ENCODE measurements around the gene MARCHF10.

Gene MARCHF10

GRCh38 chr17:62676952-62677596 is 131.0 kb downstream of the MARCHF10 start:
- DNase-seq (ENCODE audit: low read depth in 3 of 3) = no peak

DNA sequence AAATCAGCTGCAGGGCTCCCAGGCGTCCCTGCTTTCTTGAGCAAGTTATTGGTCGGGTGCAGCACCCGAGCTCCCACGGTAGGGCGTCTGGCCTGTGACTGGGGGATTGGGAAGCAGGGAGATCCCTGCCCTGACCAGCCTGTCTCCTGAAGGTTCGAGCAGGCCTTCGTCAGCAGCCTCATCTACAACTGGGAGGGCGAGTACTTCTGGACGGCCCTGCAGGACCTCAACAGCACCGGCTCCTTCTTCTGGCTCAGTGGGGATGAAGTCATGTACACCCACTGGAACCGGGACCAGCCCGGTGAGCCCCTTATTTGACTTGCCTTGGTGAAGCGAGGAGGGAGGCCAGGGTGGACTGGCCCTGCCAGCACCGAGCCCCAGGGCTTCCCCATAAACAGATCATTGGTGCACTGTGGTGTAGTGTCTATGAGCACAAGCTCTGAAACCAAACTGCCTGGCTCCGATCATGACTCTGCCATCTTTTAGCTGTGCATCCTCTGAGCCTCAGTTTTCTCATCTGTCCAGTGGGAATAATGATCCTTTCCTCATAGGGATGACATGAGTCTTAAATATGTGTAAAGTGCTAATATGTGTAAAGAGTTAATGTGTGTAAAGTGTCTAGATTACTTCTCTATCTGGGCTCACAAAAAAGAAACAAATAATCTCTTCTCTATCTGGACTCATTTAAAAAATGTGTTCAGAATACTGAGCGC is 131.7 kb downstream of the MARCHF10 start:
- no peak for DNase-seq (ENCODE audit: low read depth in 3 of 3)

GRCh38 chr17:62675701-62676100 is 132.4 kb downstream of the MARCHF10 start:
- DNase-seq (ENCODE audit: low read depth in 3 of 3) = no peak

- no peak for DNase-seq (ENCODE audit: low read depth in 3 of 3)
These were observed 132.9 kb downstream of the MARCHF10 start for GRCh38 chr17:62675260-62675659.

DNA sequence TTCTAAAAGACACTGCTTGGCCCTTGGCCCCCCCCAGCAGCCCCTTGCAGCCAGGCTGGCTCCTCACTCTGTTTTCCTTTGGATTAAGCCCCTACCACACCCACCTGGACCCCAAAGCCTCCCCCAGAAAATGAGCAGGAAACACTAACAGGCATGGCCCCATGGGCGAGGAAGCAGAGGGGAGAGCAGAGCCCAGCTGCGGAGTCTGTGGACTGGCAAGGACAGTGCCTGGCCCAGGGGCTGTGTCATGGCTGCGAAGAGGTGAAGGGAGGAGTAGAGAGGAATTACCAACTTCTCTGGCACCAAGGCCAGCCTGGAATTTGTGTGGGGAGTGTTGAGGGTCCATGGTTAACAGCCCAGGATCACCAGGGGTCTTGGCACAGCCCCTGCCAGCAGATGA is 133.3 kb downstream of the MARCHF10 start:
- DNase-seq (ENCODE audit: low read depth in 3 of 3) = no peak

GRCh38 chr17:62674363-62674739 is 133.8 kb downstream of the MARCHF10 start:
- DNase-seq (ENCODE audit: low read depth in 3 of 3) = no peak

- DNase-seq (ENCODE audit: low read depth in 3 of 3) = no peak
These were observed 134.3 kb downstream of the MARCHF10 start for GRCh38 chr17:62673614-62674362.

DNA sequence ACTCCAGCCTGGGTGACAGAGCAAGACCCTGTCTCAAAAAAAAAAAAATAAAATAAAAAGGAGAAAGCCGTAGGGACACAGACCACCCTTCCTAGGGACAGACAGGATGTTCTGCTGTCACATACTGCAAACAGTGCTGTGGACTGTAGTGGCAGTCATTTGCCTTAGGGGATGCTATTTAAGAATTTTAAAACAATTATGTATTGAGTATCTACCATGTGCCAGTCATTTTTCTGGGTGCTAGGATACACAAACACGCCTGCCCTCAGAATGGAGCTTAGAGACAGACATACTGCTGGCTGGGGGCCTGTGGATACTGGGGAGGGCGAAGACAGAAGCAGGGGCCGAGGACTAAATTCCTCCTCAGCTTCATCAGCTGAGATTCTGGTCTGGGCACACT is 135.2 kb downstream of the MARCHF10 start:
- DNase-seq (ENCODE audit: low read depth in 3 of 3) = no peak

DNA sequence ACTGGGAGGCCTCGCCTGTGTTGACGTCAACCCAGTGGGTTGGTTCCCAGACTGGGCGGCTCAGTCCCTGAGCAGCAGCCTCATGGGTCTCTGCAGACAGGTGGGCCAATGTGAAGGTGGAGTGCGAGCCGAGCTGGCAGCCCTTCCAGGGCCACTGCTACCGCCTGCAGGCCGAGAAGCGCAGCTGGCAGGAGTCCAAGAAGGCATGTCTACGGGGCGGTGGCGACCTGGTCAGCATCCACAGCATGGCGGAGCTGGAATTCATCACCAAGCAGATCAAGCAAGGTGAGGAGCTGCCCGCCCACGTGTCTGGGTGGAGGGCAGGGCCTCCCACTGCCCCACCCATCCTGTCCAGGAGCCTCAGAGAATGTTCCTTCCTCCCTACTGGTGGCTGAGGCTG is 136.6 kb downstream of the MARCHF10 start:
- DNase-seq (ENCODE audit: low read depth in 3 of 3) = no peak

DNA sequence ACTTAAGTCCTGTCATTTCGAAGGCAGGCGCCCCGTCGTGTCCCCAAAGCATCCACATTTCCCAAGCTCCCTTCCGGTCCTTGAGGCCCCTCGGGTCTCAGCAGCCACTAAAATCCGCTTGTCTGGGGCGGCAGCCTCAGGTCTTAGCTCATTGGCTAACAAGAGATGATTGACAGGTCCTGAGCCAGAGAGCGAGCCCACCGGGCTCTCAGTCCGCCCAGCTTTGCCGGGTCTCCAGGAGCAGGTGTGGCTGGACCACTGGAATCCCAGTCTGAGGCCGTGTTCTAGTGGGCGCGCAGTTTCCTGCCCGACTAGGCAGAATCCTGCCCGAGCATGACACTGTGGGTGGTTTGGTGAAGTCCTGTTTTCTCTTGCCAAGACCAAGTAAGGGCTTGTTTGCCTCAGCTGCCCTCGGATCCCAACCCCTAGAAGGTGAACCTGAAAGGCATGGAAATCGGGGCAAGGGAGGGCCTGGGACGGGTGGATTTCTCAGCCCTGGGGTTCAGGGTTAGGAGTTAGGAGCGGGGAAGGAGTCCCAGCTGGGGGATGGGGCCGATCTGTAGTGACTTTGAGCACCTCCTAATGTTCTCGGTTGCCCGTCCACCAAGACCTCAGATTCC is 137.8 kb downstream of the MARCHF10 start:
- no peak for DNase-seq (ENCODE audit: low read depth in 3 of 3)

DNA sequence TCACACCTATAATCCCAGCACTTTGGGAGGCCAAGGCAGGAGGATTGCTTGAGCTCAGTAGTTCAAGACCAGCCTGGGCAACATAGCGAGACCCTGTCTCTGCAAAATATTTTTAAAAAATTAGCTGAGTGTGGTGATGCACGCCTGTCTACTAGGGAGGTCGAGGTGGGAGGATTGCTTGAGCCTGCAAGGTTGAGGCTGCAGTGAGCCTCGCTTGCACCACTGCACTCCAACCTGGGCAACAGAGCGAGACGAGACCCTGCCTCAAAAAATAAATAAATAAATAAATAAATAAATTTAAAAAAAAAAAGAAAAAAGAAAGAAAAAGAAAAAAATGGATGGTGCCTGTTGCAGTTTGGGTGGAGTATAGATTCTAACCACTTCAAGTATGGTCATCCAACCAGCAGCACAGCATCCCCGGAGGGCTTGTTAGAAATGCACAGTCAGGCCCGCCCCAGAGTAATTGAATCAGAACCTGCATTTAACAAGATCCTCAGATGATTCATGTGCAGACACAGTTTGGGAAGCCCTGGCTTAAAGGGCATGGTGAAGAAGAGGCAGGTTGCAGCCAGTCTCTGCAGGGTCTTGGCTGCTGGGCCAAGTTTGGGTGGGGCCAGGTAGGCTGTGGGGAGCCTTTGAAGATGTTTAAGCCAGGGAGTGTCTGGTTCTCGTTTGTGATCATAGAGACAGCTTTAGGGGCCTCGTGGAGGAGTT is 139.9 kb downstream of the MARCHF10 start:
- no peak for DNase-seq (ENCODE audit: low read depth in 3 of 3)

- DNase-seq (ENCODE audit: low read depth in 3 of 3) = no peak
These were observed 141.1 kb downstream of the MARCHF10 start for GRCh38 chr17:62666801-62667591.

DNA sequence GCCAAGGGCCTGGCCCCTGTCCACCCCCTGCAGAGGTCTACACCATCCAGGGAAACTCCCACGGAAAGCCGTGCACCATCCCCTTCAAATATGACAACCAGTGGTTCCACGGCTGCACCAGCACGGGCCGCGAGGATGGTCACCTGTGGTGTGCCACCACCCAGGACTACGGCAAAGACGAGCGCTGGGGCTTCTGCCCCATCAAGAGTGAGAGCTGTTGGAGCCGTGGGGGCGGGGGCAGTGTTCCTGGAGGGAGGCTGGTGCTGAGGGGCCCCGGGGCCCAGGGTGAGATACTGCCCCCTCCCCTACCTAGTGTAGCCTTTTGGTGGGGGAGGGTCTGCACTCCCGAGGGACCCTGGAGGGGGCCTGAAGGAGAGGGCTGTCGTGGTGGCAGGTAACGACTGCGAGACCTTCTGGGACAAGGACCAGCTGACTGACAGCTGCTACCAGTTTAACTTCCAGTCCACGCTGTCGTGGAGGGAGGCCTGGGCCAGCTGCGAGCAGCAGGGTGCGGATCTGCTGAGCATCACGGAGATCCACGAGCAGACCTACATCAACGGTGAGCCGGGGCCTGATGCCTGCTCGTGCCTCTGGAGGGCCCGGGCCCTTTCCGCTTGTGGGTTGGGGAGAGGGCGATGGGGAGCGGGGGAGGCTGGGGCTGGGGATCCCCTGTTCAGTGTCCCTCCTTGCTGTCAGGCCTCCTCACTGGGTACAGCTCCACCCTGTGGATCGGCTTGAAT is 141.9 kb downstream of the MARCHF10 start:
- no peak for DNase-seq (ENCODE audit: low read depth in 3 of 3)

GRCh38 chr17:62665599-62665998 is 142.5 kb downstream of the MARCHF10 start:
- DNase-seq (ENCODE audit: low read depth in 3 of 3) = no peak

GRCh38 chr17:62664336-62665120 is 143.6 kb downstream of the MARCHF10 start:
- no peak for DNase-seq (ENCODE audit: low read depth in 3 of 3)

- no peak for DNase-seq (ENCODE audit: low read depth in 3 of 3)
These were observed 144.8 kb downstream of the MARCHF10 start for GRCh38 chr17:62663304-62663703.

DNA sequence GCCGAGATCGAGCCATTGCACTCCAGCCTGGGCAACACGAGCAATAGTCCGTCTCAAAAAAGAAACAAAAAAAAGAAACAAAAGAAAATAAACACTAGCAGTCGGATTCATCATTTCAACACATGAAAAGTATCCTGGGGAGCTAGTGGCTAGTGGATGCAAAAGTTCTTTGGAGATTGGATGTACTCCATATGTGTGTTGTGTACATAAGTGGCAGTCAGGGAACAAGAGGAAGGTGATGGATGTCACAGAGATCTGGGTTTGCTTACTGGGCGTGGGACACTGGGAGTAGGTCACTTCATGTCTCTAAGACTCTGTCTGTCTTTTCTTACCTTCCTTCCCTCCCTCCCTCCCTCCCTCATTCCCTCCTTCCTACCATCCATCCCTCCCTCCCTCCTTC is 145.3 kb downstream of the MARCHF10 start:
- DNase-seq (ENCODE audit: low read depth in 3 of 3) = no peak

DNA sequence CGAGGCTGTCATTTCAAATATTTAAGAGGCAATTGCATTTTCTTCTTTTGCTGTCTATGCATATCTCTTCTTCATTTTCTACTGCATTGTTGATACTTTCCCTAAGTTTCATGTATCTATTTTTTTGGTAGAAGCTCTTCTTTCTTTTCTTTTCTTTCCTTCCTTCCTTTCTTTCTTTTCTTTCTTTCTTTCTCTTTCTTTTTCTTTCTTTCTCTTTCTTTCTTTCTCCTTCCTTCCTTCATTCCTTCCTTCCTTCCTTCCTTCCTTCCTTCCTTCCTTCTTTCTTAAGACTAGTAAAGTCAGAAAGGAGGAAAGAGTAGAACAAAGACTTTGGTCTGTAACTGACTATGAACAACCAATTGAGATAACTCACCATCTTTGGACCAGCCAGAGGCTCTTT is 146.8 kb downstream of the MARCHF10 start:
- no peak for DNase-seq (ENCODE audit: low read depth in 3 of 3)

DNA sequence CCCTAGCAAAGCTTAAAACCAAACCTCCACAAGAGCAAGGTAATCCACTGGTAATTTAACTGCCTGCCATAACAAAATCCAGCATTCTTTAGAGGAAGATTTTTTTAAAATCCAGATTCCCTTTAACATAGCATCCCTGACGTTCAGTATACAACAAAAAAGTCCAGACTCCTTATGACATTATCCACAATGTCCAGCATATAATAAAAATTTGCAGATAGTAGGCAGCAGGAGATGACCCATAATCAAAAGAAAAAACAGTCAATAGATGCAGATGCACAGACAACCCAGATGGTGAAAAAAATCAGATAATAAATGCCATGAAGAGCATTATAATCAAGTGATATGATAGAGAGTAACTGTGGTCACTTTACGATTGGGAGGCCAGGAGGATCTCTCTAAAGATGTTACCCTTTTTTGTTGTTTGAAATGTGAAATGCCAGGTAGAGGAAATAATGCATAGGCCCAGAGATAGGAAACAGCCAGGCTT is 147.4 kb downstream of the MARCHF10 start:
- DNase-seq (ENCODE audit: low read depth in 3 of 3) = no peak

All from stimulated activated CD4-positive, alpha-beta T cell treated with anti-CD3 and anti-CD28 coated beads, TNF-alpha, amount 100 ng/mL, for 24 hours (primary cell).